ENCODE results near the gene CFI. TPM values are rescaled to one million over a fixed set of nuclear protein-coding genes. Genes with fewer than 3 reads are reported as not detected.

The CFI gene
- total and polyA plus RNA-seq, 8 donors, result 13.0 to 84.9 (median 30.7) TPM

DNA sequence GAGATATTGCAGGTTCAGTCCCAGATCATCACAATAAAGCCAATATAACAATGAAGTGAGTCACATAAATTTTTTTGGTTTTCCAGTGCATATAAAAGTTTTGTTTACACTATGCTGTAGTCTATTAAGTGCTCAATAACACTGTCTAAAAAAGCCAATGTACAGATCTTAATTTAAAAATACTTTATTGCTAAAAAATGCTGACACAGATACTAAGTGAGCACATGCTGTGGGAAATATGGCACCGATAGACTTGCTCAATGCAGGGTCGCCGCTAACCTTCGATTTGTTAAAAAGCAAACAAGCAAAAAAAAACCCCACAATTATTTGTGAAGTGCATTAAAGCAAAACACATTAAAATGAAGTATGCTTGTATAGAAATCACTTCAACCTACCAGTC lies 82.2 kb downstream of the CFI start:
- H3K27me3 ChIP-seq, result no peaks in the 10 kb centered on the region
- no peak overlapping the region for H3K27ac ChIP-seq
- ATAC-seq (no peak), FAIRE-seq (no peak), DNase-seq (no peak)
- TF ChIP-seq, protein P1, sequence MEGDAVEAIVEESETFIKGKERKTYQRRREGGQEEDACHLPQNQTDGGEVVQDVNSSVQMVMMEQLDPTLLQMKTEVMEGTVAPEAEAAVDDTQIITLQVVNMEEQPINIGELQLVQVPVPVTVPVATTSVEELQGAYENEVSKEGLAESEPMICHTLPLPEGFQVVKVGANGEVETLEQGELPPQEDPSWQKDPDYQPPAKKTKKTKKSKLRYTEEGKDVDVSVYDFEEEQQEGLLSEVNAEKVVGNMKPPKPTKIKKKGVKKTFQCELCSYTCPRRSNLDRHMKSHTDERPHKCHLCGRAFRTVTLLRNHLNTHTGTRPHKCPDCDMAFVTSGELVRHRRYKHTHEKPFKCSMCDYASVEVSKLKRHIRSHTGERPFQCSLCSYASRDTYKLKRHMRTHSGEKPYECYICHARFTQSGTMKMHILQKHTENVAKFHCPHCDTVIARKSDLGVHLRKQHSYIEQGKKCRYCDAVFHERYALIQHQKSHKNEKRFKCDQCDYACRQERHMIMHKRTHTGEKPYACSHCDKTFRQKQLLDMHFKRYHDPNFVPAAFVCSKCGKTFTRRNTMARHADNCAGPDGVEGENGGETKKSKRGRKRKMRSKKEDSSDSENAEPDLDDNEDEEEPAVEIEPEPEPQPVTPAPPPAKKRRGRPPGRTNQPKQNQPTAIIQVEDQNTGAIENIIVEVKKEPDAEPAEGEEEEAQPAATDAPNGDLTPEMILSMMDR (IDR thresholded peaks at IDR 0.05), result no peak
- 48 to 74% methylated on average over 4 of the region's 4 CpGs for WGBS, 2 donors
- H3K9me3 ChIP-seq, result no peaks in the 10 kb centered on the region
- H3K36me3 ChIP-seq, result peaks cover 0 to 25% (median 5%) of the 10 kb centered on the region in 3 donors
- H3K4me3 ChIP-seq, result no peak overlapping the region
- intact Hi-C loops (cut with DNase I), result no loop called here
- peaks cover 0 to 8% (median 6%) of the 10 kb centered on the region in 3 donors for H3K4me1 ChIP-seq

DNA sequence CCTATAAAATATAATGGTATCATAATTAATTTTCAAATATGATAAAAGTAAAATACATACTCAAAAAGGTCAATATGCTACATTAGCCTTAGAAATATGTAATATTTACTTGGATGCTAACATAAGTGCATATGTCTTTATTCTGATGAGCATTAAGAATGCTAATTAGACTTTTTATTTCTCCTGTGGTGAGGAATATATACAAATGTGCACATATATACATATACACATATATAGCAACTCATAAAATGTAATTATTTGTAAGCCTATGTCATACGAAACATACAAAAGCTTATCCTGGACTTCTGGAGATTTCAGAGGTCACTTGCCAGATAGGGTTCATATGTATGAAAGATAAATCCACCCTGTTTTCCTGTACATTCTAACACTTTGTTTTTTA lies 83.0 kb downstream of the CFI start:
- TF ChIP-seq, protein P1 (IDR thresholded peaks at IDR 0.05), result no peak
- WGBS, 2 donors, result 87% methylated on average over 1 of the region's 1 CpG
- DNase-seq, result no peak
- peaks cover 0 to 28% (median 5%) of the 10 kb centered on the region in 3 donors for H3K36me3 ChIP-seq
- H3K4me1 ChIP-seq, result peaks cover 0 to 8% (median 6%) of the 10 kb centered on the region in 3 donors
- intact Hi-C loops (cut with DNase I), result no loop called here
- H3K27me3 ChIP-seq, result no peaks in the 10 kb centered on the region
- H3K4me3 ChIP-seq, result no peak overlapping the region
- no peaks in the 10 kb centered on the region for H3K9me3 ChIP-seq
- ATAC-seq, result no peak
- FAIRE-seq, result no peak
- no peak overlapping the region for H3K27ac ChIP-seq

DNA sequence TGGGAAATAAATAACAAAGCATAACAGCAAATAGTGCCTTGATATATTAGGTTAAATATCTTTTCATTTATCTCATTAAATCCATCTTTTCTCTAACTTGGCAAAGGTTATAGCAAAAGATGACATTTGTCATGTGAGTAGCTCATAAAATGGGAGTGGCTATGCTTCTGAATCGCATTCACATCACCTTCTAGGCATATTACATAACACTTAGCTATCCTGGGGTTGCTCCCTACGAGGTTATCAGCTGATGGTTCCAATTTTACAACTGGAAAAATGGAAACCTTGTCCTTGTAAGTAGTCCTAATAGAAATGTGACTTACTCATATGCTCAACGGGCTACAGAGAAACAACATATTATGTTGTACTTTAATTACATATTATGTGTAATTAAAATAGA lies 88.3 kb downstream of the CFI start:
- WGBS, 2 donors, result 89 to 92% methylated on average over 3 of the region's 3 CpGs

DNA sequence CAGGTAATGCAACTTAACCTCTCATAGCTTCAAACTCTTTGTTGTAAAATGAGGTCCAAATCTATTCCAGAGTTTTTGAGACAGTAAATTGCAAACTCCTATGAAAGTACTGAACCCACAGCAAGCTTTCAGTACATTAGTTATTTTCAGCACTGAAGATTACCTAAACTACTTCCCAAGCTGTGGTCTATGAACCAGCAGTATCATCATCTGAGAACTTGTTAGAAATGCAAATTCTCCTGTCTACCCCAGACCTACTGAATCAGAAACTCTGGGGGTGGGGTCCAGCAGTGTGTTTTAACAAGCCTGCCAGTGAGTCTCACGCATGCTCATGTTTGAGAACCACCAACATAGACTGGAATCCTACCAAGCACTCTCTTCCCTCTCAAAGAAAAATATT lies 92.8 kb downstream of the CFI start:
- Histone ChIP-seq H3K4me3 (no peak overlapping the region), H3K4me1 (peaks cover 3 to 7% (median 6%) of the 10 kb centered on the region in 3 donors), H3K9me3 (no peaks in the 10 kb centered on the region), H3K27me3 (no peaks in the 10 kb centered on the region), H3K36me3 (peaks cover 0 to 15% (median 3%) of the 10 kb centered on the region in 3 donors), H3K27ac (no peak overlapping the region)
- TF ChIP-seq, protein P1 (IDR thresholded peaks at IDR 0.05), result no peak
- no peak for FAIRE-seq
- DNase-seq, result no peak
- no peak for ATAC-seq
- intact Hi-C loops (cut with DNase I), result loop anchor here in 1 of 3 donors (10.0 kb wide), 1 partner anchor 96 kb away; the partner anchor contains the start of gene CFI
- 95 to 97% methylated on average over 1 of the region's 1 CpG for WGBS, 2 donors

More for the DNA sequence above, 88.3 kb downstream of the CFI start:
- FAIRE-seq (no peak), ATAC-seq (no peak), DNase-seq (no peak)
- no peak overlapping the region for H3K4me3 ChIP-seq
- intact Hi-C loops (cut with DNase I), result no loop called here
- H3K9me3 ChIP-seq, result no peaks in the 10 kb centered on the region
- peaks cover 0 to 4% (median 0%) of the 10 kb centered on the region in 3 donors for H3K4me1 ChIP-seq
- no peaks in the 10 kb centered on the region for H3K27me3 ChIP-seq
- TF ChIP-seq, protein P1 (IDR thresholded peaks at IDR 0.05), result no peak
- peaks cover 0 to 40% (median 7%) of the 10 kb centered on the region in 3 donors for H3K36me3 ChIP-seq
- H3K27ac ChIP-seq, result no peak overlapping the region

DNA sequence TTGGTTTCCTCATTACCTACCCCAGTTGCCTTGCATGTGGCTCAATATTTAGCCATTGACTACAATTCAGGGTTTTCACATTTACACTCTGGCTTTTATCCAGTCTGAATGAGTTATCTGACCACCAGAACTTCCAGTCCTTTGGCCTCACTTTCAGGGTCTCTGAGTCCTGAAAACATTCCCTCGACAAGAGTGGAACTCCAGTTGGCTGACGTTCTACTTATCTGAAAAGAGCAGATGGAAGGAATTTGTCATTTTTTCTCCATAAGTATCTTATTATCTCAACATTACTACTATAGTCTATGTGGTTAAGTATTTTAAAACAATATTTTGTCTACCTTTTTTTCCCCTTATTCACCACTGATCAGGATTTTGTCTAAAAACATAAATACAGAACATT lies 93.4 kb downstream of the CFI start:
- intact Hi-C loops (cut with DNase I), result loop anchor here in 1 of 3 donors (10.0 kb wide), 1 partner anchor 96 kb away; the partner anchor contains the start of gene CFI
- peaks cover 0 to 10% (median 3%) of the 10 kb centered on the region in 3 donors for H3K36me3 ChIP-seq
- 69% methylated on average over 2 of the region's 2 CpGs for WGBS, 2 donors
- TF ChIP-seq, protein P1 (IDR thresholded peaks at IDR 0.05), result no peak
- no peak for DNase-seq
- H3K4me1 ChIP-seq, result peaks cover 3 to 7% (median 6%) of the 10 kb centered on the region in 3 donors
- no peak for ATAC-seq
- no peak overlapping the region for H3K4me3 ChIP-seq
- H3K27ac ChIP-seq, result no peak overlapping the region
- FAIRE-seq, result no peak
- no peaks in the 10 kb centered on the region for H3K9me3 ChIP-seq
- H3K27me3 ChIP-seq, result no peaks in the 10 kb centered on the region

Data from pancreas (tissue), 10 donors.